ENCODE measurements around the gene DPY19L1. TPM values are rescaled to one million over a fixed set of nuclear protein-coding genes. Genes with fewer than 3 reads are reported as not detected.

DPY19L1 gene
- total and polyA plus RNA-seq, 7 donors, result 2.3 to 8.6 (median 3.6) TPM

DNA sequence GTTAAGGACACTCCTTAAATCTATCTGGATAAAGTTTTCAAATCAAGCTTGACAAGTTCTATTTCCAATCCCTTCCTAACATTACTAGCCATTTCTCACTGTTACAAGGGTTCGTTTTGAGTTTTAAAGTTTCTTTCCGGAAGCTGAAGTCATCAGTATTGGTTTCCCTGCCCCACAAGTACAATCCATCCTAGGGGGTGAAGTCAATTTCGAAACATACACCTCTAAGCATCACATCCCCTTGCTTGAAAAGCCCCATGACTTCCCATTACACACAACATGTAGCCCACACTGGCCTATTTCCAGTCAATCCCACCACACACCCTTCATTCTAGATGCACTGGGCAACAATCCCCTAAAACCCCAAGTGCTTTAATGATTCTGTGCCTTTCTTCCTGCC is 13.0 kb downstream of the DPY19L1 start:
- H3K4me1 ChIP-seq, result peaks cover 3% of the 10 kb centered on the region
- TF ChIP-seq, protein P1, sequence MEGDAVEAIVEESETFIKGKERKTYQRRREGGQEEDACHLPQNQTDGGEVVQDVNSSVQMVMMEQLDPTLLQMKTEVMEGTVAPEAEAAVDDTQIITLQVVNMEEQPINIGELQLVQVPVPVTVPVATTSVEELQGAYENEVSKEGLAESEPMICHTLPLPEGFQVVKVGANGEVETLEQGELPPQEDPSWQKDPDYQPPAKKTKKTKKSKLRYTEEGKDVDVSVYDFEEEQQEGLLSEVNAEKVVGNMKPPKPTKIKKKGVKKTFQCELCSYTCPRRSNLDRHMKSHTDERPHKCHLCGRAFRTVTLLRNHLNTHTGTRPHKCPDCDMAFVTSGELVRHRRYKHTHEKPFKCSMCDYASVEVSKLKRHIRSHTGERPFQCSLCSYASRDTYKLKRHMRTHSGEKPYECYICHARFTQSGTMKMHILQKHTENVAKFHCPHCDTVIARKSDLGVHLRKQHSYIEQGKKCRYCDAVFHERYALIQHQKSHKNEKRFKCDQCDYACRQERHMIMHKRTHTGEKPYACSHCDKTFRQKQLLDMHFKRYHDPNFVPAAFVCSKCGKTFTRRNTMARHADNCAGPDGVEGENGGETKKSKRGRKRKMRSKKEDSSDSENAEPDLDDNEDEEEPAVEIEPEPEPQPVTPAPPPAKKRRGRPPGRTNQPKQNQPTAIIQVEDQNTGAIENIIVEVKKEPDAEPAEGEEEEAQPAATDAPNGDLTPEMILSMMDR (IDR thresholded peaks at IDR 0.05), result no peak
- H3K36me3 ChIP-seq (ENCODE audit: insufficient read depth in 1 of 2, low read depth in 1 of 2), result no peaks in the 10 kb centered on the region
- no peak overlapping the region for H3K27ac ChIP-seq
- 85 to 95% (median 90%) methylated on average over 3 of the region's 3 CpGs for WGBS, 3 donors
- H3K9me3 ChIP-seq, result no peaks in the 10 kb centered on the region
- intact Hi-C loops (cut with DNase I), result no loop called here
- ATAC-seq, result no peak
- DNase-seq, result no peak
- H3K4me3 ChIP-seq, result no peak overlapping the region
- H3K27me3 ChIP-seq (ENCODE audit: insufficient read depth in 3 of 3, low read length in 2 of 3), result no peaks in the 10 kb centered on the region

DNA sequence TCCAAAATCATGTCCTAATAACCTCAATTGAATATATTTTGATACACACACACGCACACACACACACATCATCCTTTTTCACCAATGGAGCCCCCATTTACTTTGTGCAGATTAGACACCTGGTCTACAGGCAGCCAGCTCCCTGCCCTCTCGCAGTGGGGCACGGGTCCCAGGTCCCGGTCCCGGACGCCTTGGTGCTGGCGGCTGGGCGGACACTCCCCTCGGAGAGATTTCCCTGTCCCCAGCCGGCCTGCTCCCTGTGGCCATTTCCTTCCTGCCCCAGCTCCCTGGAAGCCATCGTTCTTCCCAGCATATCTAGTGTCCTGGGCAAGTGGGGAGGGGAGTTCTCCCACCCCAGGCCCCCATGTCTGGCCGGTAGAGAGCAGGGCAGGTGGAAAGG is 14.6 kb downstream of the DPY19L1 start:
- no peak overlapping the region for H3K27ac ChIP-seq
- H3K36me3 ChIP-seq (ENCODE audit: insufficient read depth in 1 of 2, low read depth in 1 of 2), result no peaks in the 10 kb centered on the region
- TF ChIP-seq, protein P1 (IDR thresholded peaks at IDR 0.05), result no peak
- intact Hi-C loops (cut with DNase I), result no loop called here
- ATAC-seq (no peak), DNase-seq (no peak)
- peaks cover 3% of the 10 kb centered on the region for H3K4me1 ChIP-seq
- no peaks in the 10 kb centered on the region for H3K27me3 ChIP-seq (ENCODE audit: insufficient read depth in 3 of 3, low read length in 2 of 3)
- H3K9me3 ChIP-seq, result no peaks in the 10 kb centered on the region
- no peak overlapping the region for H3K4me3 ChIP-seq
- WGBS, 3 donors, result 84 to 96% (median 87%) methylated on average over 11 to 12 of the region's 12 CpGs

DNA sequence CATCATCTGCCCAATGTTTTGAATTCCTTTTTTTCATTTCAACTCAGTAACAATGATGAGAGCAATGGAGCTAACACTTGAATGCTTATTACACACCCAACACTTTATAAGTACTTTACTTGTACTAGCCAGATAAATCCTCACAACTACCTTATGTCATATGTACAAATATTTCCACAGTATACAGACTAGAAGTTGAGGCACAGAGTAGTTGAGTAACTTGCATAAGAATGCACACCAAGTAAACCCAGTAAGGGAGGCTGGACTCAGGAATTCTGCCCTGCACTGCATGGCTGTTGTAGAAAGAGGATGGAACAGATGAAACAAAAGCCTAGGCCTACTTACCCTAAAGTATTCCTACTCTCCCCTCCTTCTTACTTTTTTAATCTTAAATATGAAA is 15.8 kb downstream of the DPY19L1 start:
- peaks cover 0 to 1% of the 10 kb centered on the region in 2 donors for H3K36me3 ChIP-seq (ENCODE audit: insufficient read depth in 1 of 2, low read depth in 1 of 2)
- H3K9me3 ChIP-seq, result no peaks in the 10 kb centered on the region
- H3K27me3 ChIP-seq (ENCODE audit: insufficient read depth in 3 of 3, low read length in 2 of 3), result no peaks in the 10 kb centered on the region
- ATAC-seq, result no peak
- intact Hi-C loops (cut with DNase I), result no loop called here
- DNase-seq, result no peak
- no peaks in the 10 kb centered on the region for H3K4me1 ChIP-seq
- H3K4me3 ChIP-seq, result no peak overlapping the region
- TF ChIP-seq, protein P1 (IDR thresholded peaks at IDR 0.05), result no peak
- H3K27ac ChIP-seq, result no peak overlapping the region

DNA sequence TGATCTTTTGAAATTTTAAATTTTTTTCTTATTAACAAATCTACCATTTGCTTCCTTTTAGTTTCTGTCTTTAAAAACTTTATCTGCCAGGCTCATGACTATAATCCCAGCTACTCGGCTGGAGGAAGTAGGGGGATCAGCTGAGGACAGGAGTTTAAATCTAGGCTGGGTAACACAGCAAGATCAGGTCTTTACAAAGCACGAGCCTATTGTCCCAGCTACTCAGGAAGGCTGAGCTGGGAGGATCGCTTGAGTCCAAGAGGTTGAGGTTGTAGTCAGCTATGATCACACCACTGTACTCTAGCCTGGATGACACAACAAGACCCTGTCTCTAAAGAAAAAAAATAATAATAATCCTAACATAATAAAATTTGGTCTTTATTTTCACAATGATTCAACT is 17.5 kb downstream of the DPY19L1 start:
- DNase-seq, result no peak
- TF ChIP-seq, protein P1 (IDR thresholded peaks at IDR 0.05), result no peak
- H3K36me3 ChIP-seq (ENCODE audit: insufficient read depth in 1 of 2, low read depth in 1 of 2), result peaks cover 0 to 3% of the 10 kb centered on the region in 2 donors
- H3K27me3 ChIP-seq (ENCODE audit: insufficient read depth in 3 of 3, low read length in 2 of 3), result no peaks in the 10 kb centered on the region
- WGBS, 3 donors, result 61 to 74% (median 63%) methylated on average over 3 of the region's 3 CpGs
- no peak for ATAC-seq
- no peak overlapping the region for H3K4me3 ChIP-seq
- H3K4me1 ChIP-seq, result no peaks in the 10 kb centered on the region
- intact Hi-C loops (cut with DNase I), result no loop called here
- H3K9me3 ChIP-seq, result no peaks in the 10 kb centered on the region
- H3K27ac ChIP-seq, result no peak overlapping the region

DNA sequence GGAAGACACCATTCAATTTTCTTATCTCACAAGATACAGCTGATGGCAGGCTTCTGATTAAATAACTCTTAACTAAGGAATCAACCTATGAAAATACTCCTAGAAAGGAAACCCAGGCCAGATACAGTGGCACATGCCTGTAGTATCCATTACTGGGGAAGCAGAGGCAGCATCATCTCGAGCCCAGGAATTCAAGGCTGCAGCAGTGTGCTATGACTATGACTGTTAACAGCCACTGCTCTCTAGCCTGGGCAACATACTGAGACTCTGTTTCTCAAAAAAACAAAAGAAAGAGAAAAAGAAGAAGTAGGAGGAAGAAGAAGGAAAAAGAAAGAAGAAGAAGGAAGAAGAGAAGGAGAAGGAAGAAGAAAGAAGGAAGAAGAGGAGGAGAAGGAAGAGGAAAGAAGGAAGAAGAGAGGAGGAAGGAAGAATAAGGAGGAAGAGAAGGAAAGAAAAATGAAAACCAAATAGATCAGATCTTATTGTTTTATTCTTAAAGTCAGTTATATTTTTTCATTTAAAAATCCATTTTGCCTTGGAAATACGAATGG is 18.0 kb downstream of the DPY19L1 start:
- H3K4me3 ChIP-seq, result no peak overlapping the region
- DNase-seq (no peak), ATAC-seq (no peak)
- H3K27me3 ChIP-seq (ENCODE audit: insufficient read depth in 3 of 3, low read length in 2 of 3), result no peaks in the 10 kb centered on the region
- intact Hi-C loops (cut with DNase I), result no loop called here
- H3K36me3 ChIP-seq (ENCODE audit: insufficient read depth in 1 of 2, low read depth in 1 of 2), result peaks cover 0 to 3% of the 10 kb centered on the region in 2 donors
- no peak overlapping the region for H3K27ac ChIP-seq
- WGBS, 3 donors, result 73 to 82% (median 74%) methylated on average over 2 of the region's 2 CpGs
- no peaks in the 10 kb centered on the region for H3K9me3 ChIP-seq
- no peaks in the 10 kb centered on the region for H3K4me1 ChIP-seq
- TF ChIP-seq, protein P1 (IDR thresholded peaks at IDR 0.05), result no peak
